GM12875 (cell line): ENCODE data around the gene IL1RAPL2.

Experiments used
- H3K4me3 ChIP-seq: one replicate; pipeline ENCODE4 v1.5.1; 2011; ENCODE audit warnings: low read depth, low read length, control low read depth
- TF ChIP-seq, protein P1 (sequence below): IDR thresholded peaks from 2 replicates; pipeline ENCODE4 v1.5.1; 2011; ENCODE audit warnings: low read depth, mild to moderate bottlenecking, control low read depth, inconsistent platforms, low read length, moderate library complexity, borderline replicate concordance; ENCODE audit not compliant: insufficient read depth

Gene IL1RAPL2

GRCh38 chrX:104762641-104763040, 196.6 kb downstream of the IL1RAPL2 start:
- no peak overlapping the region for H3K4me3 ChIP-seq
- TF ChIP-seq, protein P1, sequence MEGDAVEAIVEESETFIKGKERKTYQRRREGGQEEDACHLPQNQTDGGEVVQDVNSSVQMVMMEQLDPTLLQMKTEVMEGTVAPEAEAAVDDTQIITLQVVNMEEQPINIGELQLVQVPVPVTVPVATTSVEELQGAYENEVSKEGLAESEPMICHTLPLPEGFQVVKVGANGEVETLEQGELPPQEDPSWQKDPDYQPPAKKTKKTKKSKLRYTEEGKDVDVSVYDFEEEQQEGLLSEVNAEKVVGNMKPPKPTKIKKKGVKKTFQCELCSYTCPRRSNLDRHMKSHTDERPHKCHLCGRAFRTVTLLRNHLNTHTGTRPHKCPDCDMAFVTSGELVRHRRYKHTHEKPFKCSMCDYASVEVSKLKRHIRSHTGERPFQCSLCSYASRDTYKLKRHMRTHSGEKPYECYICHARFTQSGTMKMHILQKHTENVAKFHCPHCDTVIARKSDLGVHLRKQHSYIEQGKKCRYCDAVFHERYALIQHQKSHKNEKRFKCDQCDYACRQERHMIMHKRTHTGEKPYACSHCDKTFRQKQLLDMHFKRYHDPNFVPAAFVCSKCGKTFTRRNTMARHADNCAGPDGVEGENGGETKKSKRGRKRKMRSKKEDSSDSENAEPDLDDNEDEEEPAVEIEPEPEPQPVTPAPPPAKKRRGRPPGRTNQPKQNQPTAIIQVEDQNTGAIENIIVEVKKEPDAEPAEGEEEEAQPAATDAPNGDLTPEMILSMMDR: no peak

DNA sequence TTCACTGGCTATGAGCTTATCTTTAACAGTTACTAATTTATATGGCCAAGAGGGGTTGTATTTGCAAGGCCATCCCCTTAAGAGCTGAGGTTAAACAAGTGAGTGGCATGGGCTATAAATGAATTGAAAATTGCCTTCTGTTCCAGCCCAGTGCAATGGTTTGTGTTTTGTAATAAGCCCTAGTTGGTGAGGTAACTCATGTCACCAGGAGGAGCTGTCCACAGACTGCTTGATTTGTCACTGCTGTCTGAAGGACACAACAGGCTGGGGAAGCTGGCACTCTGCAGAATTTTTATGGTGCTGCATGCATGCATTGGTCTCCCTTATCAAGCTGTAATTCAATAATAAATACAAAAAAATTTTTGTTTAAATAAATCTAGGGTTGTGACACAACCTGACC, 223.8 kb downstream of the IL1RAPL2 start:
- TF ChIP-seq, protein P1: no peak
- H3K4me3 ChIP-seq: no peak overlapping the region

DNA sequence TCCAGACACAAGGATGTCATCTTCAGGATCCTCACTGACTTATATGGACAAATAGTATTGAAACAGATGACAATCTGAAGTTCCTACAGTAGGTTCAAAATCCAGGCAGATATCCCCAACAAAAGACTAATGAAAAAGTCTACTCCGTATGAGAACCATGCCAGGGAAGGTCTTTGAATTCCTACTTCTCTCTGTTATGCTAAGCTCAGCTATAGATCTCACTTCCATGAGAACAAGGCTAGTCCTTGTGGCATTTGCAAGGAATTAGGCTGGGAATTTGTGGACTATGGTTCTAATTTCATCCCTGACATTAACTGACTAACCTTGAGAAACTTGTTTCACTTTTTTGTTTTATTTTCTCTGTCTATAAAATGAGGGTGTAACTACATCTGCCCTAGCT, 229.8 kb downstream of the IL1RAPL2 start:
- TF ChIP-seq, protein P1: no peak
- H3K4me3 ChIP-seq: no peak overlapping the region

DNA sequence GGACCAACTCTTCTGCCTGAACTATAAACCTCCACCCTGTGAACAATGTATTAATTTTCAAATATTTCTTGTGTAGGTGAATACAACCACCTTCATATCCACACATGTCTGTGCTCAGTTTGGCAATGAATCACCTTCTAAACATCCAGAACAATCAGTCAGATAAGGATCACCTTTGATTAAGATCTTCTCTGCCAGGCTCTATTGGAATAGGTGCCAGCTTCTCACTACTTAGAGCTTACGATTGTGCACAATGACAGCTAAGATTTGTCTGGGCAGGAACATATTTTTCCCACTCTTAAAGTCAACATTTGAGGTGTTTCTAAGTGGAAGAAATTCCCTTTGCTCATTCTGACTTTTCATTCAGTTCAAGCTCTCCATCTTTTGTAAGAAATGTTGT, 237.2 kb downstream of the IL1RAPL2 start:
- TF ChIP-seq, protein P1: no peak
- no peak overlapping the region for H3K4me3 ChIP-seq

GRCh38 chrX:104806346-104806745, 240.3 kb downstream of the IL1RAPL2 start:
- TF ChIP-seq, protein P1: no peak
- no peak overlapping the region for H3K4me3 ChIP-seq

DNA sequence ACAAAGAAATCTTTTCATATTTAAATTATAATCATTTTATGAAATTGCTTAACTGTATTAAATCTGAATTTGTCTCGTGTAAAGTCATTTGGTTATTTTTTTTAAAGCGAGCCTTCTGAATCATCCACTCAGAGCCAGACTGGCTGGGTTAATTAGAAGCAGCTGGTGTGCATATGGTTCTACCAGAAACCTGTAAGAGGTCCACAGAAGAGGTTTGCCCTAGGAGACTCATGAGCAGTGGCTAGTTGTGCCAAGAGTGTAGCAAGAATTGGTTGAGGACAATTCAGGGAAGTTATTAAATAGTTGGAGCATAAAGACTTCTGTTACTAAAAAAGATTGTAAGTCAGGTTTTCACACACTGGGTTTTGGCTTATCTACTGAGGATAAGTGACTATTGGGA, 267.4 kb downstream of the IL1RAPL2 start:
- H3K4me3 ChIP-seq: no peak overlapping the region
- TF ChIP-seq, protein P1: no peak

DNA sequence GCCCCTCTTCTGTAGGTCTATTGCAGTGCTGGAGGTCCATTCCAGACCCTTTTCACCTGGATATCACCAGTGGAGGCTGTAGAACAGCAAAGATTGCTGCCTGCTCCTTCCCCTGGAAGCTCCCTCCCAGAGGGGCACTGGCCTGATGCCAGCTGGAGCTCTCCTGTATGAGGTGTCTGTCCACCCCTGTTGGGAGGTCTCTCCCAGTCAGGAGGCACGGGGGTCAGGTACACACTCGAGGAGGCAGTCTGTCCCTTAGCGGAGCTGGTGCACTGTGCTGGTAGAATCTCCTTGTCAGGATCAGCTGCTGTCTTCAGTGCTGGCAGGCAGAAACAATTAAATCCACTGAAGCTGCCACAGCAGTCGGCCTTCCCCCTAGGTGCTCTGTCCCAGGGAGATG, 276.6 kb downstream of the IL1RAPL2 start:
- TF ChIP-seq, protein P1: no peak
- H3K4me3 ChIP-seq: no peak overlapping the region
